Measurements from ENCODE around the gene KATNBL1. TPM values are rescaled to one million over a fixed set of nuclear protein-coding genes. Genes with fewer than 3 reads are reported as not detected.

Gene KATNBL1
- total and polyA plus RNA-seq, 9 of the 15 experiments (the other 6 are each of a cell fraction or from before 2014, with no cell fraction given), result 6.6 to 46.0 (median 24.0) TPM

- no peak overlapping the region for H3K27ac ChIP-seq (ENCODE audit: extremely low read depth, low read depth, low read length)
- DNase-seq (ENCODE audit: extremely low read depth in 1 of 4, low spot score in 3 of 4) (no peak), FAIRE-seq (no peak), ATAC-seq (no peak)
- H3K9ac ChIP-seq (ENCODE audit: insufficient read depth in 1 of 2, low read depth in 2 of 2, low read length in 2 of 2), result no peak overlapping the region
- no peaks in the 10 kb centered on the region for H3K27me3 ChIP-seq (ENCODE audit: control insufficient read depth in 2 of 2, insufficient read depth in 2 of 2, low read length in 2 of 2)
- intact Hi-C loops (cut with micrococcal nuclease), result loop anchor here (5.0 to 10.0 kb wide), 2 partner anchors 154 to 371 kb away; partner anchors contain the start of genes GOLGA8B and LPCAT4
- CTCF ChIA-PET (ENCODE audit: low intra/inter-chr PET ratio), result interaction anchor here (1.0 kb wide), 1 partner anchor 11 kb away, joined by 4 read pairs; the partner anchor contains the start of gene EMC4
- H4K20me1 ChIP-seq (replicated peaks; ENCODE audit: control insufficient read depth, insufficient read depth, low read length), result no peaks in the 10 kb centered on the region
- H3K9me1 ChIP-seq (ENCODE audit: control insufficient read depth, insufficient read depth, low read length), result no peaks in the 10 kb centered on the region
- H3K9me3 ChIP-seq (replicated peaks; ENCODE audit: control insufficient read depth, insufficient read depth, low read depth, low read length), result no peaks in the 10 kb centered on the region
- no peaks in the 10 kb centered on the region for H3K36me3 ChIP-seq (ENCODE audit: control insufficient read depth, insufficient read depth, low read length)
- no peak overlapping the region for H3K4me2 ChIP-seq (ENCODE audit: insufficient read depth, low read length)
- peaks cover 9% of the 10 kb centered on the region for H3K79me2 ChIP-seq (ENCODE audit: control insufficient read depth, insufficient read depth, low read length)
- BruUV-seq (replicated peaks), result no TSS peak
- 14% methylated on average over 4 of the region's 4 CpGs for WGBS (ENCODE audit: insufficient coverage, low coverage, missing lambda C conversion rate)
- H3K4me3 ChIP-seq, result no peak overlapping the region
- peaks cover 0 to 3% of the 10 kb centered on the region in 2 experiments; a peak in 1 of 5 replicates for H3K4me1 ChIP-seq (replicated peaks in 1 of 2; ENCODE audit: control insufficient read depth in 2 of 2, insufficient read depth in 2 of 2, low read length in 2 of 2)
- H2AFZ ChIP-seq (ENCODE audit: low read depth, low read length), result no peak overlapping the region
- in situ Hi-C loops (cut with MboI), result loop anchor here (5.0 kb wide), 1 partner anchor 111 kb away; the partner anchor contains the start of genes EMC7 and PGBD4
- POLR2A ChIA-PET, result no interaction called here
- TF ChIP-seq C11orf30 (IDR thresholded peaks at IDR 0.05; ENCODE audit: low read depth) (no peak), ZBTB9 (CRISPR knock-in tag; IDR thresholded peaks at IDR 0.05) (no peak), TEAD2 (tag; IDR thresholded peaks at IDR 0.05) (no peak), REST (IDR thresholded peaks at IDR 0.05; ENCODE audit: borderline replicate concordance) (no peak), REST (CRISPR knock-in tag; IDR thresholded peaks at IDR 0.05; ENCODE audit: low read depth) (no peak), NFATC3 (IDR thresholded peaks at IDR 0.05) (no peak), CBX3 (IDR thresholded peaks at IDR 0.05; ENCODE audit: borderline replicate concordance in 1 of 2, low read length in 2 of 2) (no peak), RBM14 (IDR thresholded peaks at IDR 0.05; ENCODE audit: borderline replicate concordance, insufficient read depth, low read depth, low read length) (no peak), ZZZ3 (IDR thresholded peaks at IDR 0.05) (no peak), HNRNPLL (IDR thresholded peaks at IDR 0.05; ENCODE audit: low read depth, low read length, poor library complexity, severe bottlenecking) (no peak), STAT5B (CRISPR knock-in tag; IDR thresholded peaks at IDR 0.05) (no peak), CBX8 (IDR thresholded peaks at IDR 0.05; ENCODE audit: borderline replicate concordance, extremely low read depth, low read depth, low read length, poor library complexity, severe bottlenecking) (no peak)
These were observed 3.8 kb upstream of the KATNBL1 start for GRCh38 chr15:34213690-34214089.

Data from K562 (cell line).